Measurements from ENCODE around the gene RNF20. TPM values are rescaled to one million over a fixed set of nuclear protein-coding genes. Genes with fewer than 3 reads are reported as not detected.

The RNF20 gene
- 10 to 100 TPM; 36.7 to 53.1 TPM for total RNA-seq
- 78.0 TPM for polyA plus RNA-seq (ENCODE audit: insufficient read depth, low read depth, low replicate concordance)
- long read RNA-seq, donor 1, partial matches to known transcripts: 20 of 21 reads
- long read RNA-seq, donor 1, other reads (novel, unspliced or antisense): 0 of 21 reads
- long read RNA-seq, donor 2: 0 reads

GRCh38 chr9:101533334-101534204 lies at the start of gene RNF20:
Gene RNF20 (plus strand): TSS chr9:101533853. CDS start chr9:101535424, 1,571 bp downstream.
- Histone ChIP-seq H3K4me1 (peaks cover 12% of the 10 kb centered on the region), H3K36me3 (ENCODE audit: low read depth, missing control alignments) (no peaks in the 10 kb centered on the region), H3K9me3 (no peaks in the 10 kb centered on the region), H3K27ac (peak within 1 kb of the TSS; percentile 93 to 97), H3K4me3 (peak within 1 kb of the TSS; percentile 61 to 73), H3K27me3 (no peaks in the 10 kb centered on the region)
- TF ChIP-seq CTCF (IDR thresholded peaks at IDR 0.05) (no peak), POLR2A (IDR thresholded peaks at IDR 0.05) (peak; percentile 29)
- 0 to 1% methylated on average over 23 to 45 of the region's 45 CpGs for WGBS, 2 donors
- intact Hi-C loops (cut with DNase I; ENCODE audit: low total_unique reads): loop anchor here (5.0 kb wide), 1 partner anchor 131 kb away; no protein-coding TSS in a partner anchor
- DNase-seq: peak; percentile 100

GRCh38 chr9:101484046-101484445 lies 49.6 kb upstream of the RNF20 start:
- H3K27me3 ChIP-seq: no peaks in the 10 kb centered on the region
- 84 to 85% methylated on average over 1 of the region's 1 CpG for WGBS, 2 donors
- no peaks in the 10 kb centered on the region for H3K4me1 ChIP-seq
- no peak overlapping the region for H3K4me3 ChIP-seq
- intact Hi-C loops (cut with DNase I; ENCODE audit: low total_unique reads): no loop called here
- no peaks in the 10 kb centered on the region for H3K36me3 ChIP-seq (ENCODE audit: low read depth, missing control alignments)
- TF ChIP-seq POLR2A (IDR thresholded peaks at IDR 0.05) (no peak), CTCF (IDR thresholded peaks at IDR 0.05) (no peak)
- no peaks in the 10 kb centered on the region for H3K9me3 ChIP-seq
- DNase-seq: no peak
- H3K27ac ChIP-seq: no peak overlapping the region

GRCh38 chr9:101485924-101486692 lies 47.5 kb upstream of the RNF20 start:
- Histone ChIP-seq H3K9me3 (no peaks in the 10 kb centered on the region), H3K4me1 (no peaks in the 10 kb centered on the region), H3K27ac (peak overlapping the region; percentile 74 to 84), H3K36me3 (ENCODE audit: low read depth, missing control alignments) (no peaks in the 10 kb centered on the region), H3K4me3 (peak overlapping the region; percentile 68 to 81), H3K27me3 (no peaks in the 10 kb centered on the region)
- intact Hi-C loops (cut with DNase I; ENCODE audit: low total_unique reads): no loop called here
- peak; percentile 58 for DNase-seq
- 1 to 3% methylated on average over 32 to 48 of the region's 61 CpGs for WGBS, 2 donors
- TF ChIP-seq POLR2A (IDR thresholded peaks at IDR 0.05) (no peak), CTCF (IDR thresholded peaks at IDR 0.05) (no peak)

GRCh38 chr9:101486693-101487442 lies 46.8 kb upstream of the RNF20 start:
- no peaks in the 10 kb centered on the region for H3K36me3 ChIP-seq (ENCODE audit: low read depth, missing control alignments)
- peak; percentile 74 for DNase-seq
- H3K4me3 ChIP-seq: peak overlapping the region; percentile 68 to 81
- 1 to 2% methylated on average over 24 to 52 of the region's 53 CpGs for WGBS, 2 donors
- TF ChIP-seq POLR2A (IDR thresholded peaks at IDR 0.05): no peak
- TF ChIP-seq CTCF (IDR thresholded peaks at IDR 0.05): peak in 1 of 3 experiments; percentile 15
- no peaks in the 10 kb centered on the region for H3K27me3 ChIP-seq
- H3K9me3 ChIP-seq: no peaks in the 10 kb centered on the region
- peak overlapping the region; percentile 74 to 84 for H3K27ac ChIP-seq
- intact Hi-C loops (cut with DNase I; ENCODE audit: low total_unique reads): no loop called here
- H3K4me1 ChIP-seq: no peaks in the 10 kb centered on the region

Measured in testis (tissue), 5 donors.